ENCODE data around the gene CEMIP2.
"Not testable (repeated sequence)": the region's sequence is repeated elsewhere in the genome, so short reads cannot be mapped to it uniquely, and the experiment has no call there.

The CEMIP2 gene

GRCh38 chr9:71716138-71716909 is 52.0 kb downstream of the CEMIP2 start:
- in situ Hi-C loops (cut with HindIII; ENCODE audit: low sequenced_read_pairs) = loop anchor here (5.0 kb wide), 2 partner anchors 81 to 104 kb away; no protein-coding TSS in a partner anchor

GRCh38 chr9:71710856-71711255 is 57.5 kb downstream of the CEMIP2 start:
- in situ Hi-C loops (cut with HindIII; ENCODE audit: low sequenced_read_pairs) = no loop called here

- in situ Hi-C loops (cut with HindIII; ENCODE audit: low sequenced_read_pairs) = no loop called here
Measured at GRCh38 chr9:71710201-71710600, 58.1 kb downstream of the CEMIP2 start.

GRCh38 chr9:71709384-71709783 is 58.9 kb downstream of the CEMIP2 start:
- in situ Hi-C loops (cut with HindIII; ENCODE audit: low sequenced_read_pairs) = no loop called here

- in situ Hi-C loops (cut with HindIII; ENCODE audit: low sequenced_read_pairs) = no loop called here
Measured at GRCh38 chr9:71706176-71706575, 62.1 kb downstream of the CEMIP2 start.

GRCh38 chr9:71704796-71705195 is 63.5 kb downstream of the CEMIP2 start:
- in situ Hi-C loops (cut with HindIII; ENCODE audit: low sequenced_read_pairs) = loop anchor here (5.0 kb wide), 1 partner anchor 48 kb away; no protein-coding TSS in a partner anchor

GRCh38 chr9:71703172-71703872 is 65.0 kb downstream of the CEMIP2 start:
- in situ Hi-C loops (cut with HindIII; ENCODE audit: low sequenced_read_pairs) = loop anchor here (5.0 kb wide), 1 partner anchor 49 kb away; no protein-coding TSS in a partner anchor

GRCh38 chr9:71697882-71698281 is 70.4 kb downstream of the CEMIP2 start:
- in situ Hi-C loops (cut with HindIII; ENCODE audit: low sequenced_read_pairs) = no loop called here

- in situ Hi-C loops (cut with HindIII; ENCODE audit: low sequenced_read_pairs) = no loop called here
Measured at GRCh38 chr9:71694332-71694731, 74.0 kb downstream of the CEMIP2 start.

GRCh38 chr9:71693607-71694006 is 74.7 kb downstream of the CEMIP2 start:
- in situ Hi-C loops (cut with HindIII; ENCODE audit: low sequenced_read_pairs) = no loop called here

- in situ Hi-C loops (cut with HindIII; ENCODE audit: low sequenced_read_pairs) = no loop called here
Measured at GRCh38 chr9:71692337-71692736, 76.0 kb downstream of the CEMIP2 start.

- in situ Hi-C loops (cut with HindIII; ENCODE audit: low sequenced_read_pairs) = not testable (repeated sequence)
Measured at GRCh38 chr9:71691576-71691975, 76.7 kb downstream of the CEMIP2 start.

- in situ Hi-C loops (cut with HindIII; ENCODE audit: low sequenced_read_pairs) = no loop called here
Measured at GRCh38 chr9:71690689-71691435, 77.5 kb downstream of the CEMIP2 start.

- in situ Hi-C loops (cut with HindIII; ENCODE audit: low sequenced_read_pairs) = no loop called here
Measured at GRCh38 chr9:71690063-71690688, 78.1 kb downstream of the CEMIP2 start.

GRCh38 chr9:71687676-71688075 is 80.6 kb downstream of the CEMIP2 start:
- in situ Hi-C loops (cut with HindIII; ENCODE audit: low sequenced_read_pairs) = no loop called here

GRCh38 chr9:71685988-71686387 is 82.3 kb downstream of the CEMIP2 start:
- in situ Hi-C loops (cut with HindIII; ENCODE audit: low sequenced_read_pairs) = no loop called here

- in situ Hi-C loops (cut with HindIII; ENCODE audit: low sequenced_read_pairs) = no loop called here
Measured at GRCh38 chr9:71685394-71685793, 82.9 kb downstream of the CEMIP2 start.

- in situ Hi-C loops (cut with HindIII; ENCODE audit: low sequenced_read_pairs) = no loop called here
Measured at GRCh38 chr9:71684566-71684965, 83.7 kb downstream of the CEMIP2 start.

GRCh38 chr9:71683598-71684235 is 84.6 kb downstream of the CEMIP2 start:
- in situ Hi-C loops (cut with HindIII; ENCODE audit: low sequenced_read_pairs) = no loop called here

- in situ Hi-C loops (cut with HindIII; ENCODE audit: low sequenced_read_pairs) = no loop called here
Measured at GRCh38 chr9:71681708-71682272, 86.5 kb downstream of the CEMIP2 start.

Data from endothelial cell of hepatic sinusoid (primary cell).